GM19438 (cell line): ENCODE data around the gene IFNA4.
"Not testable (repeated sequence)": the region's sequence is repeated elsewhere in the genome, so short reads cannot be mapped to it uniquely, and the experiment has no call there.

ENCODE experiments used
- ATAC-seq: cut with Tn5 transposase; IDR thresholded peaks from one replicate; pipeline ENCODE4 v1.9.1; 2021; ENCODE audit warnings: low read depth; ENCODE audit not compliant: unreplicated experiment

IFNA4 gene

GRCh38 chr9:21187487-21187886 lies at the start of gene IFNA4:
Gene IFNA4 (minus strand): TSS chr9:21187587. CDS start chr9:21187531, 56 bp downstream.
- not testable (repeated sequence) for ATAC-seq

- peak; percentile 52 for ATAC-seq
Measured at GRCh38 chr9:21236360-21236714, 49.0 kb upstream of the IFNA4 start.

GRCh38 chr9:21235468-21236359 lies 48.3 kb upstream of the IFNA4 start:
- ATAC-seq, result peak; percentile 88

GRCh38 chr9:21234153-21234687 lies 46.8 kb upstream of the IFNA4 start:
- ATAC-seq, result no peak

GRCh38 chr9:21233258-21233657 lies 45.9 kb upstream of the IFNA4 start:
- ATAC-seq, result no peak

- ATAC-seq, result no peak
Measured at GRCh38 chr9:21228122-21228521, 40.7 kb upstream of the IFNA4 start, which contains the start of gene IFNA17. Gene IFNA17 (minus strand): TSS chr9:21228222. CDS start chr9:21228173, 49 bp downstream.

- not testable (repeated sequence) for ATAC-seq
Measured at GRCh38 chr9:21217211-21217610, 29.8 kb upstream of the IFNA4 start, which contains the start of gene IFNA16. Gene IFNA16 (minus strand): TSS chr9:21217311. CDS start chr9:21217305, 6 bp downstream.

- peak; percentile 58 for ATAC-seq
Measured at GRCh38 chr9:21213411-21214326, 26.3 kb upstream of the IFNA4 start.

- ATAC-seq, result not testable (repeated sequence)
Measured at GRCh38 chr9:21212160-21212559, 24.8 kb upstream of the IFNA4 start.

GRCh38 chr9:21210782-21211181 lies 23.4 kb upstream of the IFNA4 start:
- not testable (repeated sequence) for ATAC-seq

- ATAC-seq, result no peak
Measured at GRCh38 chr9:21210311-21210710, 22.9 kb upstream of the IFNA4 start.

- not testable (repeated sequence) for ATAC-seq
Measured at GRCh38 chr9:21207043-21207442, 19.7 kb upstream of the IFNA4 start, which contains the start of gene IFNA10. Gene IFNA10 (minus strand): TSS chr9:21207143. CDS start chr9:21207097, 46 bp downstream.

- no peak for ATAC-seq
Measured at GRCh38 chr9:21205204-21205603, 17.8 kb upstream of the IFNA4 start.

GRCh38 chr9:21202105-21202504 lies 14.7 kb upstream of the IFNA4 start, which contains the start of gene IFNA7:
Gene IFNA7 (minus strand): TSS chr9:21202205. CDS start chr9:21202165, 40 bp downstream.
- not testable (repeated sequence) for ATAC-seq

- ATAC-seq, result peak; percentile 90
Measured at GRCh38 chr9:21194867-21195776, 7.7 kb upstream of the IFNA4 start.

GRCh38 chr9:21182810-21183736 lies 4.3 kb downstream of the IFNA4 start:
- peak; percentile 86 for ATAC-seq

GRCh38 chr9:21174671-21175070 lies 12.7 kb downstream of the IFNA4 start:
- no peak for ATAC-seq

GRCh38 chr9:21172156-21172555 lies 15.2 kb downstream of the IFNA4 start:
- no peak for ATAC-seq
